K562 (cell line): ENCODE data around the gene SPRTN. TPM values are rescaled to one million over a fixed set of nuclear protein-coding genes. Genes with fewer than 3 reads are reported as not detected.

Experiments used
- CC2D1A ChIP-seq: fragments of 450-650 bp; IDR thresholded peaks from 2 replicates; pipeline ENCODE4 v1.6.1; 2017; ENCODE audit warnings: mild to moderate bottlenecking
- CCNT2 ChIP-seq: IDR thresholded peaks from 2 replicates; pipeline ENCODE4 v1.6.1; 2011; ENCODE audit warnings: borderline replicate concordance, low read depth, mild to moderate bottlenecking, moderate library complexity, mixed read lengths, low read length; ENCODE audit not compliant: insufficient read length; ENCODE audit errors: extremely low read depth
- CTCF ChIP-seq, 3 experiments: IDR thresholded peaks in 2 of 3; conservative IDR thresholded peaks in 1 of 3; 2 replicates each; pipeline ENCODE4 v1.5.1; 2011 to 2012; ENCODE audit warnings: low read length in 3 of 3, mild to moderate bottlenecking in 3 of 3, control low read depth in 2 of 3, improper control_type of control experiment in 1 of 3, inconsistent platforms in 1 of 3, low read depth in 1 of 3, mixed read lengths in 1 of 3, moderate library complexity in 1 of 3; ENCODE audit not compliant: insufficient read depth in 2 of 3
- IRF1 ChIP-seq: sonication (generic); formaldehyde crosslinking; IDR thresholded peaks from 2 replicates; pipeline ENCODE4 v1.8.0; 2022; ENCODE audit warnings: missing genetic modification reagents, mild to moderate bottlenecking, borderline replicate concordance
- MAZ ChIP-seq, 2 experiments: fragments of 450-650 bp in 1 of 2; sonication (generic) in 1 of 2; formaldehyde crosslinking; IDR thresholded peaks in 1 of 2; conservative IDR thresholded peaks in 1 of 2; 2 replicates each; pipeline versions ENCODE4 v1.4.0 to v1.5.0; 2020; ENCODE audit warnings: mild to moderate bottlenecking in 1 of 2, missing genetic modification reagents in 1 of 2
- MYNN ChIP-seq, 2 experiments: sonication (generic); formaldehyde crosslinking in 1 of 2; IDR thresholded peaks; 2 replicates each; pipeline versions ENCODE4 v1.5.0 to v1.6.1; 2016 to 2020; ENCODE audit warnings: antibody characterized with exemption in 1 of 2, missing genetic modification reagents in 1 of 2
- NFIC ChIP-seq: fragments of 450-650 bp; IDR thresholded peaks from 2 replicates; pipeline ENCODE4 v1.6.1; 2017; ENCODE audit warnings: mild to moderate bottlenecking, inconsistent platforms
- NR2C2 ChIP-seq, 2 experiments: fragments of 200-800 bp in 1 of 2; sonication (Bioruptor generic) in 1 of 2; sonication (generic) in 1 of 2; formaldehyde crosslinking in 1 of 2; IDR thresholded peaks; 2 replicates each; pipeline versions ENCODE4 v1.6.1 to v1.8.0; 2016 to 2022; ENCODE audit warnings: mild to moderate bottlenecking in 1 of 2, missing compliant biosample characterization in 1 of 2, missing genetic modification characterization in 1 of 2, missing genetic modification reagents in 1 of 2
- TCF15 ChIP-seq: fragments of 250-450 bp; sonication (Bioruptor Pico); IDR thresholded peaks from 2 replicates; pipeline ENCODE4 v1.8.0; 2022; ENCODE audit warnings: moderate library complexity, mild to moderate bottlenecking, inconsistent platforms
- U2AF1 ChIP-seq: fragments of 200-400 bp; formaldehyde crosslinking; optimal IDR thresholded peaks from 2 replicates; pipeline ENCODE3; 2017; ENCODE audit warnings: mild to moderate bottlenecking, low read depth, low read length, moderate library complexity
- ZBTB1 ChIP-seq: sonication (generic); formaldehyde crosslinking; IDR thresholded peaks from 2 replicates; pipeline ENCODE4 v1.8.1; 2023; ENCODE audit warnings: missing genetic modification reagents, low read depth, mild to moderate bottlenecking, borderline replicate concordance
- ZBTB26 ChIP-seq: fragments of 450-650 bp; formaldehyde crosslinking; IDR thresholded peaks from 2 replicates; pipeline ENCODE4 v1.4.0; 2022; ENCODE audit warnings: missing genetic modification characterization
- ZNF121 ChIP-seq: sonication (generic); formaldehyde crosslinking; conservative IDR thresholded peaks from 2 replicates; pipeline ENCODE4 v1.8.0; 2022; ENCODE audit warnings: missing genetic modification reagents
- polyA plus RNA-seq, 8 experiments: library from polyadenylated mRNA; depleted of rRNA in 4 of 8; stranded (reverse) in 5 of 8; unstranded in 3 of 8; fragments of >200 nt; fragmentation: Nextera tagmentation in 2 of 8; fragmentation: Illumina TruSeq in 1 of 8; extraction: Ambion mirVana in 2 of 8; extraction: Trizol in 1 of 8; gene quantifications; 2 replicates each; pipeline versions ENCODE4 v1.2.1 to v1.2.3, GENCODE V29; 2011 to 2014; ENCODE audit warnings: inconsistent platforms in 1 of 8, missing spikeins in 1 of 8
- total RNA-seq, 7 experiments: library from RNA; depleted of rRNA in 6 of 7; stranded (reverse); fragments of >200 nt in 6 of 7; fragmentation: Illumina TruSeq in 2 of 7; extraction: Trizol in 2 of 7; gene quantifications; 2 replicates each; pipeline versions ENCODE4 v1.2.1 to v1.2.3, GENCODE V29; 2011 to 2021; ENCODE audit warnings: low replicate concordance in 1 of 7

Gene SPRTN
- total and polyA plus RNA-seq, 9 of the 15 experiments (the other 6 are each of a cell fraction or from before 2014, with no cell fraction given), result 8.1 to 32.5 (median 21.2) TPM

- TF ChIP-seq U2AF1 (no peak), ZBTB1 (CRISPR knock-in tag) (no peak), MYNN (IDR thresholded peaks at IDR 0.05) (no peak), MYNN (CRISPR knock-in tag; IDR thresholded peaks at IDR 0.05) (no peak), MAZ (CRISPR knock-in tag; conservative IDR thresholded peaks at IDR 0.05 in 1 of 2, IDR thresholded peaks at IDR 0.05 in 1 of 2) (peak; percentile 12 to 45; a peak in 1 of 4 replicates), ZBTB26 (CRISPR knock-in tag) (0 out of 2 replicates have a peak, but pooled peaks have one; percentile 43), TCF15 (CRISPR knock-in tag) (no peak), CCNT2 (no peak), CTCF (IDR thresholded peaks at IDR 0.05 in 2 of 3, conservative IDR thresholded peaks at IDR 0.05 in 1 of 3; ENCODE audit: insufficient read depth in 2 of 3, low read depth in 1 of 3, low read length in 3 of 3) (peak; percentile 86 to 90 (median 89)), CC2D1A (peak; percentile 56; the same call in 1 of the 2 replicates), NR2C2 (CRISPR knock-in tag; IDR thresholded peaks at IDR 0.05) (no peak), NR2C2 (tag; IDR thresholded peaks at IDR 0.05) (no peak), ZNF121 (peak; percentile 97), IRF1 (CRISPR knock-in tag) (no peak), NFIC (peak; percentile 85)
Measured at GRCh38 chr1:231315887-231316286, 22.2 kb upstream of the SPRTN start (continued).
